ENCODE results near the gene ZNF593OS.

The ZNF593OS gene

GRCh38 chr1:26171084-26172072 is at the start of gene ZNF593OS:
Gene ZNF593OS (minus strand): TSS chr1:26171832. CDS start chr1:26171661, 171 bp downstream.
- no peak for FAIRE-seq

- no peak for FAIRE-seq
Observed at GRCh38 chr1:26221094-26221493, 49.5 kb upstream of the ZNF593OS start.

- FAIRE-seq, result no peak
Observed at GRCh38 chr1:26220199-26220912, 48.7 kb upstream of the ZNF593OS start.

GRCh38 chr1:26218906-26219494 is 47.4 kb upstream of the ZNF593OS start:
- no peak for FAIRE-seq

- no peak for FAIRE-seq
Observed at GRCh38 chr1:26215246-26215645, 43.6 kb upstream of the ZNF593OS start.

GRCh38 chr1:26213335-26213905 is 41.8 kb upstream of the ZNF593OS start:
- FAIRE-seq, result no peak

GRCh38 chr1:26212726-26213125 is 41.1 kb upstream of the ZNF593OS start:
- FAIRE-seq, result no peak

GRCh38 chr1:26210147-26210870 is 38.7 kb upstream of the ZNF593OS start:
- FAIRE-seq, result peak; percentile 49

GRCh38 chr1:26203642-26204318 is 32.1 kb upstream of the ZNF593OS start:
- no peak for FAIRE-seq

- FAIRE-seq, result no peak
Observed at GRCh38 chr1:26200413-26200812, 28.8 kb upstream of the ZNF593OS start.

- no peak for FAIRE-seq
Observed at GRCh38 chr1:26197813-26198212, 26.2 kb upstream of the ZNF593OS start.

GRCh38 chr1:26197301-26197700 is 25.7 kb upstream of the ZNF593OS start:
- FAIRE-seq, result no peak

- no peak for FAIRE-seq
Observed at GRCh38 chr1:26195805-26196204, 24.2 kb upstream of the ZNF593OS start.

GRCh38 chr1:26191739-26192138 is 20.1 kb upstream of the ZNF593OS start:
- no peak for FAIRE-seq

- FAIRE-seq, result no peak
Observed at GRCh38 chr1:26190373-26190987, 18.8 kb upstream of the ZNF593OS start, which contains the start of gene CATSPER4. Gene CATSPER4 (plus strand): TSS chr1:26190602. CDS start chr1:26190628, 26 bp downstream.

GRCh38 chr1:26189751-26190275 is 18.2 kb upstream of the ZNF593OS start:
- no peak for FAIRE-seq

- FAIRE-seq, result no peak
Observed at GRCh38 chr1:26189331-26189730, 17.7 kb upstream of the ZNF593OS start.

GRCh38 chr1:26188477-26188876 is 16.8 kb upstream of the ZNF593OS start:
- no peak for FAIRE-seq

GRCh38 chr1:26187882-26188281 is 16.2 kb upstream of the ZNF593OS start:
- no peak for FAIRE-seq

- FAIRE-seq, result no peak
Observed at GRCh38 chr1:26184883-26185282, 13.3 kb upstream of the ZNF593OS start.

GRCh38 chr1:26184086-26184485 is 12.5 kb upstream of the ZNF593OS start:
- no peak for FAIRE-seq
